RWPE2 (cell line): ENCODE results near the gene HSPA12A.

Source experiments
- ATAC-seq: fragments of 200-7000 bp; cut with Tn5 transposase; 3 replicates; pipeline ENCODE4 v1.9.1; 2021; ENCODE audit warnings: low read depth
- DNase-seq: peaks from one replicate; pipeline ENCODE4 v3.0.0-alpha.2; 2020; ENCODE audit warnings: low spot score
- H3K27ac ChIP-seq: fragments of 450-650 bp; 2 replicates; pipeline ENCODE4 v1.5.1; 2017; ENCODE audit warnings: mild to moderate bottlenecking; ENCODE audit not compliant: poor library complexity, severe bottlenecking
- H3K27me3 ChIP-seq: fragments of 250-450 bp; sonication (Bioruptor Pico); 2 replicates; pipeline ENCODE4 v1.5.1; 2021; ENCODE audit warnings: mild to moderate bottlenecking, moderate library complexity; ENCODE audit not compliant: insufficient read depth, poor library complexity, severe bottlenecking
- H3K36me3 ChIP-seq: fragments of 250-450 bp; sonication (Bioruptor Pico); 2 replicates; pipeline ENCODE4 v1.5.1; 2020; ENCODE audit warnings: low read depth, mild to moderate bottlenecking, moderate library complexity
- H3K4me1 ChIP-seq: fragments of 250-450 bp; sonication (Bioruptor Pico); 2 replicates; pipeline ENCODE4 v1.5.1; 2021; ENCODE audit warnings: mild to moderate bottlenecking, moderate library complexity; ENCODE audit not compliant: insufficient read depth, poor library complexity, severe bottlenecking
- H3K4me3 ChIP-seq: fragments of 250-450 bp; sonication (Bioruptor Pico); 2 replicates; pipeline ENCODE4 v1.5.1; 2021; ENCODE audit warnings: mild to moderate bottlenecking, moderate library complexity; ENCODE audit not compliant: severe bottlenecking
- H3K9me3 ChIP-seq: fragments of 250-450 bp; sonication (Bioruptor Pico); 2 replicates; pipeline ENCODE4 v1.5.1; 2021; ENCODE audit warnings: mild to moderate bottlenecking, moderate library complexity; ENCODE audit not compliant: severe bottlenecking
- CTCF ChIP-seq: fragments of 450-650 bp; IDR thresholded peaks from one replicate; pipeline ENCODE4 v1.5.1; 2017; ENCODE audit warnings: mild to moderate bottlenecking, moderate library complexity; ENCODE audit not compliant: poor library complexity, severe bottlenecking

HSPA12A gene

DNA sequence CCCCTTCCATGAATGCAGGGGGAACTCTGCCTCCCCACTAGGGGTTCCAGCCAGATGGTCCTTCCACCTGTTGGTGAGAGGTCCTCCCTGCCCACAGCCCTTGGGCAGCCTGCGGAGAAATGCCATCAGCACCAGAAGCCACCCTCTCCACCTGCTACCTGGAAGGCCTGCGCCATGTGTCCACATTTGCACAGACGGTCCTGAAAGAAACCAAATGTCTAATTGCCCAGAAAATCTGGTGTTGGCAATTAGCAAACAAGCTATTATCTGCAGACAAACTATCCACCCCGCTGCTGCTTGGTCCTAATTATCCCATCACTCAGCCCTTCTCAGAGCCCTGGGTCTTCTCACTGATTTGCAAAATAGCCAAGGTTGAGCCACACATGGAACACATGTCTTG is 32.3 kb downstream of the HSPA12A start:
- DNase-seq (no peak), ATAC-seq (no peak)
- Histone ChIP-seq H3K36me3 (no peaks in the 10 kb centered on the region), H3K4me3 (no peak overlapping the region), H3K4me1 (no peaks in the 10 kb centered on the region), H3K9me3 (no peaks in the 10 kb centered on the region), H3K27ac (no peak overlapping the region), H3K27me3 (no peaks in the 10 kb centered on the region)
- no peak for TF ChIP-seq CTCF

DNA sequence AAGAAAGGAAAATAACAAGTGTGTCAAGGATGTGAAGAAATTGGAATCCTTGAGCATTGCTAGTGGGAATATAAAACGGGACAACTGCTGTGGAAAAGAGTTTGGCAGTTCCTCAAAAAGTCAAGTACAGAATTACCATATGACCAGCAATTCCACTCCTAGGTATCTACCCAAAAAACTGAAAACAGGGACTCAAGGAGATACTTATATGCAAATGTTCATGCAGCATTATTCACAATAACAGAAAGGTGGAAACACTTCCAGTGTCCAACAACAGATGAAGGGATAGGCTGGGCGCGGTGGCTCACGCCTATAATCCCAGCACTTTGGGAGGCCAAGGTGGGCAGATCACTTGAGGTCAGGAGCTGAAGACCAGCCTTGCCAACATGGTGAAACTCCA is 33.5 kb downstream of the HSPA12A start:
- Histone ChIP-seq H3K36me3 (no peaks in the 10 kb centered on the region), H3K27ac (no peak overlapping the region), H3K9me3 (no peaks in the 10 kb centered on the region), H3K4me1 (no peaks in the 10 kb centered on the region), H3K27me3 (no peaks in the 10 kb centered on the region), H3K4me3 (no peak overlapping the region)
- TF ChIP-seq CTCF, result no peak
- no peak for DNase-seq
- no peak for ATAC-seq

DNA sequence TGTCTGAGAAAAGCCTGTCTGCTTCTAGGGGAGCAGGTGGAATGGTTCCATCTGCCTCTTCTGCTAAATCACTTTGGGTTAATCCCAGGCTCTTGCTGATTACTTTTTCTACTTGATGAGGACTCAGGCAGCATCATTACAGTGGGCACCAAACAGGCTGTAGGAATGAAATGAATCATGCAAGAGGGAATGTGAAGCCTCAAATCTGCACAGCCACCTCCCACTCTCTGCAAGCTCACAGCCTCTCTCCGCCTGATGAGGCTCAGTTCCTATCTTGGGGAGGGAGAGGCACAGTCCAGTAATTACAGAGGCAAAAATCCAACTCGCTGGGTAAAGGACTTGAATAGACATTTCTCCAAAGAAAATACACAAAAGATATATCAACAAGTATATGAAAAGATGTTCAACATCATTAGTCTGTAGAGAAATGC is 34.0 kb downstream of the HSPA12A start:
- H3K27ac ChIP-seq, result no peak overlapping the region
- TF ChIP-seq CTCF, result no peak
- no peak for DNase-seq
- no peaks in the 10 kb centered on the region for H3K4me1 ChIP-seq
- no peak overlapping the region for H3K4me3 ChIP-seq
- no peaks in the 10 kb centered on the region for H3K36me3 ChIP-seq
- H3K9me3 ChIP-seq, result no peaks in the 10 kb centered on the region
- no peak for ATAC-seq
- H3K27me3 ChIP-seq, result no peaks in the 10 kb centered on the region

- TF ChIP-seq CTCF, result no peak
- Histone ChIP-seq H3K9me3 (no peaks in the 10 kb centered on the region), H3K4me3 (no peak overlapping the region), H3K27me3 (no peaks in the 10 kb centered on the region), H3K27ac (no peak overlapping the region), H3K4me1 (no peaks in the 10 kb centered on the region), H3K36me3 (no peaks in the 10 kb centered on the region)
- no peak for DNase-seq
- no peak for ATAC-seq
These were observed 34.4 kb downstream of the HSPA12A start for GRCh38 chr10:116707981-116708380.

DNA sequence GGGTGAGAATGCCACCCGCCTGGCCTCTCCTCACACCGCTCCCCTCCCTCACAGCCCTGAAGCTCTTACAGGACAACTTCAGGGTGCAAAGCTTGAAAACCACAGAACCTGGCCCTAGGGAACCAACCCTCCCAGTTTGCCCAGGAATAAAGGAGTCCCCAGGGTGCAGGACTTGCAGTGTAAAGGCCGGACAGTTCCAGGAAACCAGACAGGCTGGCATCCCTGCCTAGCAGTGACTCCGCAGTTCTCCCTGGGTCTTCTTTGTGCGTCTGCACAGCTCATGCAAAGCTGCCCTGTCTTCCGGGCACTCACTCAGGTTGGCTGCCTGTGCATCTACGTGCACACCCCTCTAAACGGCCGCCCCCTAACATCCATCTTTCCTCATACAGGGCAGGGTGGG is 36.1 kb downstream of the HSPA12A start:
- Histone ChIP-seq H3K36me3 (no peaks in the 10 kb centered on the region), H3K27me3 (no peaks in the 10 kb centered on the region), H3K27ac (no peak overlapping the region), H3K4me3 (no peak overlapping the region), H3K9me3 (no peaks in the 10 kb centered on the region), H3K4me1 (no peaks in the 10 kb centered on the region)
- ATAC-seq (no peak), DNase-seq (no peak)
- no peak for TF ChIP-seq CTCF
